HEK293 (cell line): ENCODE measurements around the gene NPPB.
A peak's percentile ranks its signal among the peaks of the same experiment; 100 is the strongest.

Source experiments
- CTCF ChIA-PET: fragments of 350-600 bp; formaldehyde crosslinking; extraction: SDS; loops from one replicate; lab custom pipeline; 2021; ENCODE audit warnings: antibody characterized with exemption; lab: Yijun Ruan, JAX
- POLR2A ChIA-PET: fragments of 300-600 bp; formaldehyde crosslinking; extraction: SDS; loops from one replicate; lab custom pipeline; 2020; ENCODE audit warnings: antibody characterized with exemption, inconsistent platforms; lab: Yijun Ruan, JAX
- H3K27ac ChIP-seq: fragments of 200-500 bp; sonication (Bioruptor generic); 2 replicates; pipeline ENCODE4 v1.5.1; 2014; ENCODE audit warnings: low read depth, low read length, control low read depth, inconsistent platforms; ENCODE audit errors: extremely low read depth
- H3K36me3 ChIP-seq, 2 experiments: fragments of 200-500 bp in 1 of 2; sonication (Bioruptor generic) in 1 of 2; 1 replicate in 1 of 2; 2 replicates in 1 of 2; pipeline ENCODE4 v1.5.1; 2014 to 2017; ENCODE audit warnings: inconsistent platforms in 2 of 2, low read length in 2 of 2; ENCODE audit not compliant: control insufficient read depth in 2 of 2, insufficient read depth in 1 of 2
- H3K4me1 ChIP-seq: fragments of 200-500 bp; sonication (Bioruptor generic); 2 replicates; pipeline ENCODE4 v1.5.1; 2014; ENCODE audit warnings: mild to moderate bottlenecking, low read length, inconsistent platforms; ENCODE audit not compliant: control insufficient read depth, insufficient read depth
- H3K4me3 ChIP-seq: 2 replicates; pipeline ENCODE4 v1.5.1; 2011; ENCODE audit warnings: low read depth, mild to moderate bottlenecking, control low read depth, low read length, moderate library complexity
- H3K9me3 ChIP-seq: fragments of 200-500 bp; sonication (Bioruptor generic); 2 replicates; pipeline ENCODE4 v1.5.1; 2014; ENCODE audit warnings: low read depth, low read length, inconsistent platforms; ENCODE audit not compliant: control insufficient read depth, insufficient read depth
- GLIS1 ChIP-seq: fragments of 450-650 bp; formaldehyde crosslinking; IDR thresholded peaks from 2 replicates; pipeline ENCODE4 v1.5.1; 2016; ENCODE audit warnings: missing biosample characterization, missing genetic modification characterization
- HOXC10 ChIP-seq: sonication (generic); formaldehyde crosslinking; IDR thresholded peaks from 2 replicates; pipeline ENCODE4 v1.8.1; 2023; ENCODE audit warnings: mild to moderate bottlenecking, missing genetic modification reagents
- IKZF3 ChIP-seq: fragments of 450-650 bp; IDR thresholded peaks from 2 replicates; pipeline ENCODE4 v1.5.0; 2018; ENCODE audit warnings: missing biosample characterization, mild to moderate bottlenecking, missing genetic modification characterization, moderate library complexity
- ZNF121 ChIP-seq: fragments of 450-650 bp; formaldehyde crosslinking; IDR thresholded peaks from 2 replicates; pipeline ENCODE4 v1.5.1; 2016; ENCODE audit warnings: missing biosample characterization, missing genetic modification characterization
- ZNF169 ChIP-seq: fragments of 450-650 bp; formaldehyde crosslinking; IDR thresholded peaks from 2 replicates; pipeline ENCODE4 v1.5.1; 2016; ENCODE audit warnings: missing biosample characterization, missing genetic modification characterization
- ZNF324 ChIP-seq: fragments of 450-650 bp; formaldehyde crosslinking; IDR thresholded peaks from 2 replicates; pipeline ENCODE4 v1.5.1; 2016; ENCODE audit warnings: missing biosample characterization, missing genetic modification characterization
- ZNF843 ChIP-seq: fragments of 450-650 bp; formaldehyde crosslinking; IDR thresholded peaks from 2 replicates; pipeline ENCODE4 v1.5.1; 2016; ENCODE audit warnings: missing biosample characterization, missing genetic modification characterization
- ZSCAN23 ChIP-seq: fragments of 450-650 bp; formaldehyde crosslinking; IDR thresholded peaks from 2 replicates; pipeline ENCODE4 v1.5.1; 2016; ENCODE audit warnings: missing biosample characterization, missing genetic modification characterization
- TF ChIP-seq, protein P1 (sequence below): fragments of 450-650 bp; formaldehyde crosslinking; IDR thresholded peaks from 2 replicates; pipeline ENCODE4 v1.5.1; 2017; ENCODE audit warnings: missing biosample characterization, missing genetic modification characterization
- TF ChIP-seq, protein P2 (sequence below): fragments of 450-650 bp; formaldehyde crosslinking; IDR thresholded peaks from 2 replicates; pipeline ENCODE4 v1.5.1; 2016; ENCODE audit warnings: missing biosample characterization, missing genetic modification characterization, borderline replicate concordance
- TF ChIP-seq, protein P3 (sequence below): fragments of 450-650 bp; formaldehyde crosslinking; IDR thresholded peaks from 2 replicates; pipeline ENCODE4 v1.5.1; 2016; ENCODE audit warnings: missing biosample characterization, missing genetic modification characterization

The NPPB gene

DNA sequence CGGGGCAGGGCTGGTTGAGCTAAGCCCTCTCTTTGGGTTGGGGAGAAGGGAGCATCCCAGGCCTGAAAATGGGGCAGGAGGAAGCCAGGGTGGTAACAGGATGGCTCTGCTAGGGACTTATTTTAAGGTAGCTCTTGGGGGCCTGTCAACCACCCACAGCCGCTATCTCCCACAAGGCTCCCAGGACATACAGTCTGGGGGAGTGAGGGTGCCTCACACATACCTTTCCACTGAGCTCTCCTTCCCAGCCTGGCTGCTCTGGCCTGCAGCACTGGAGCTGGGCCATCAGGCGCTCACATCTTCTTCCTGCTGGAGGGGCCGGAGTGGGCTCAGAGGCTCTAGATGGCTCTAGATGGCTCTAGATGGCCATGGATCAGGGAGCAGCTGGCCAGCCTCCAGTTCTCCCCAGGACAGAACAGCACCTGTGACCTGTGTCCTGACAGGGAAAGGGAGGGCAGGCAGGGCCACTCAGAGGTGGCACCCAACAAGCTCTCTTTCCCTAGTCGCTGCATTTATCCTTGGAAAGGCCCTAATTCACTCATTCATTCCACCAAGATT, 11.0 kb upstream of the NPPB start:
- TF ChIP-seq, protein P1, sequence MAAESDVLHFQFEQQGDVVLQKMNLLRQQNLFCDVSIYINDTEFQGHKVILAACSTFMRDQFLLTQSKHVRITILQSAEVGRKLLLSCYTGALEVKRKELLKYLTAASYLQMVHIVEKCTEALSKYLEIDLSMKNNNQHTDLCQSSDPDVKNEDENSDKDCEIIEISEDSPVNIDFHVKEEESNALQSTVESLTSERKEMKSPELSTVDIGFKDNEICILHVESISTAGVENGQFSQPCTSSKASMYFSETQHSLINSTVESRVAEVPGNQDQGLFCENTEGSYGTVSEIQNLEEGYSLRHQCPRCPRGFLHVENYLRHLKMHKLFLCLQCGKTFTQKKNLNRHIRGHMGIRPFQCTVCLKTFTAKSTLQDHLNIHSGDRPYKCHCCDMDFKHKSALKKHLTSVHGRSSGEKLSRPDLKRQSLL (tag by site-specific recombination), result peak; percentile 67; the same call in 1 of the 2 replicates
- no peak for TF ChIP-seq ZNF324 (tag by site-specific recombination)
- no peak for TF ChIP-seq ZSCAN23 (tag by site-specific recombination)
- peak; percentile 79 for TF ChIP-seq GLIS1 (tag by site-specific recombination)
- TF ChIP-seq HOXC10 (CRISPR knock-in tag), result no peak
- TF ChIP-seq, protein P2, sequence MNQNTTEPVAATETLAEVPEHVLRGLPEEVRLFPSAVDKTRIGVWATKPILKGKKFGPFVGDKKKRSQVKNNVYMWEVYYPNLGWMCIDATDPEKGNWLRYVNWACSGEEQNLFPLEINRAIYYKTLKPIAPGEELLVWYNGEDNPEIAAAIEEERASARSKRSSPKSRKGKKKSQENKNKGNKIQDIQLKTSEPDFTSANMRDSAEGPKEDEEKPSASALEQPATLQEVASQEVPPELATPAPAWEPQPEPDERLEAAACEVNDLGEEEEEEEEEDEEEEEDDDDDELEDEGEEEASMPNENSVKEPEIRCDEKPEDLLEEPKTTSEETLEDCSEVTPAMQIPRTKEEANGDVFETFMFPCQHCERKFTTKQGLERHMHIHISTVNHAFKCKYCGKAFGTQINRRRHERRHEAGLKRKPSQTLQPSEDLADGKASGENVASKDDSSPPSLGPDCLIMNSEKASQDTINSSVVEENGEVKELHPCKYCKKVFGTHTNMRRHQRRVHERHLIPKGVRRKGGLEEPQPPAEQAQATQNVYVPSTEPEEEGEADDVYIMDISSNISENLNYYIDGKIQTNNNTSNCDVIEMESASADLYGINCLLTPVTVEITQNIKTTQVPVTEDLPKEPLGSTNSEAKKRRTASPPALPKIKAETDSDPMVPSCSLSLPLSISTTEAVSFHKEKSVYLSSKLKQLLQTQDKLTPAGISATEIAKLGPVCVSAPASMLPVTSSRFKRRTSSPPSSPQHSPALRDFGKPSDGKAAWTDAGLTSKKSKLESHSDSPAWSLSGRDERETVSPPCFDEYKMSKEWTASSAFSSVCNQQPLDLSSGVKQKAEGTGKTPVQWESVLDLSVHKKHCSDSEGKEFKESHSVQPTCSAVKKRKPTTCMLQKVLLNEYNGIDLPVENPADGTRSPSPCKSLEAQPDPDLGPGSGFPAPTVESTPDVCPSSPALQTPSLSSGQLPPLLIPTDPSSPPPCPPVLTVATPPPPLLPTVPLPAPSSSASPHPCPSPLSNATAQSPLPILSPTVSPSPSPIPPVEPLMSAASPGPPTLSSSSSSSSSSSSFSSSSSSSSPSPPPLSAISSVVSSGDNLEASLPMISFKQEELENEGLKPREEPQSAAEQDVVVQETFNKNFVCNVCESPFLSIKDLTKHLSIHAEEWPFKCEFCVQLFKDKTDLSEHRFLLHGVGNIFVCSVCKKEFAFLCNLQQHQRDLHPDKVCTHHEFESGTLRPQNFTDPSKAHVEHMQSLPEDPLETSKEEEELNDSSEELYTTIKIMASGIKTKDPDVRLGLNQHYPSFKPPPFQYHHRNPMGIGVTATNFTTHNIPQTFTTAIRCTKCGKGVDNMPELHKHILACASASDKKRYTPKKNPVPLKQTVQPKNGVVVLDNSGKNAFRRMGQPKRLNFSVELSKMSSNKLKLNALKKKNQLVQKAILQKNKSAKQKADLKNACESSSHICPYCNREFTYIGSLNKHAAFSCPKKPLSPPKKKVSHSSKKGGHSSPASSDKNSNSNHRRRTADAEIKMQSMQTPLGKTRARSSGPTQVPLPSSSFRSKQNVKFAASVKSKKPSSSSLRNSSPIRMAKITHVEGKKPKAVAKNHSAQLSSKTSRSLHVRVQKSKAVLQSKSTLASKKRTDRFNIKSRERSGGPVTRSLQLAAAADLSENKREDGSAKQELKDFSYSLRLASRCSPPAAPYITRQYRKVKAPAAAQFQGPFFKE (tag by site-specific recombination), result no peak
- ChIA-PET CTCF (interaction anchor here (0.6 to 1.4 kb wide), 7 partner anchors 13 to 145 kb away, joined by 3 to 5 read pairs (median 4); no protein-coding TSS in a partner anchor), POLR2A (no interaction called here)
- Histone ChIP-seq H3K4me3 (no peak overlapping the region), H3K9me3 (no peaks in the 10 kb centered on the region), H3K4me1 (no peaks in the 10 kb centered on the region), H3K27ac (no peak overlapping the region), H3K36me3 (no peaks in the 10 kb centered on the region)

DNA sequence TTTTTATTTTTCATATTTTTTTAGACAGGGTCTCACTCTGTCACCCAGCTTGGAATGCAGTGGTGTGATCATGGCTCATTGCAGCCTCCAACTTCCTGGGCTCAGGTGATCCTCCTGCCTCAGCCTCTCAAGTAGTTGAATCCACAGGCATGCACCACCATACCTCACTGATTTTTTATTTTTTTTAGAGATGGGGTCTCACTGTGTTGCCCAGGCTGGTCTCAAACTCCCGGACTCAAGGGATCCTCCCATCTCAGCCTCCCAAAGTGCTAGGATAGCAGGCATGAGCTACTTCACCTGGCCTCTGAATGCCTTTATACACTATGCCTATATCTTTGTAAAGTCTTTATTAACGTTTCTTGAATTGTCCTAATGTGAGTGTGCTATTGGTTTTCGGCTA, 10.4 kb upstream of the NPPB start:
- H3K36me3 ChIP-seq, result no peaks in the 10 kb centered on the region
- POLR2A ChIA-PET, result interaction anchor here (0.6 kb wide), 1 partner anchor 213 kb away, joined by 5 read pairs; no protein-coding TSS in a partner anchor
- H3K9me3 ChIP-seq, result no peaks in the 10 kb centered on the region
- CTCF ChIA-PET, result interaction anchor here (0.5 to 1.4 kb wide), 5 partner anchors 12 to 309 kb away, joined by 3 to 5 read pairs (median 4); no protein-coding TSS in a partner anchor
- no peaks in the 10 kb centered on the region for H3K4me1 ChIP-seq
- TF ChIP-seq, protein P1 (tag by site-specific recombination), result no peak
- peak; percentile 61; the same call in 1 of the 2 replicates for TF ChIP-seq ZNF121 (tag by site-specific recombination)
- H3K27ac ChIP-seq, result no peak overlapping the region
- H3K4me3 ChIP-seq, result no peak overlapping the region

DNA sequence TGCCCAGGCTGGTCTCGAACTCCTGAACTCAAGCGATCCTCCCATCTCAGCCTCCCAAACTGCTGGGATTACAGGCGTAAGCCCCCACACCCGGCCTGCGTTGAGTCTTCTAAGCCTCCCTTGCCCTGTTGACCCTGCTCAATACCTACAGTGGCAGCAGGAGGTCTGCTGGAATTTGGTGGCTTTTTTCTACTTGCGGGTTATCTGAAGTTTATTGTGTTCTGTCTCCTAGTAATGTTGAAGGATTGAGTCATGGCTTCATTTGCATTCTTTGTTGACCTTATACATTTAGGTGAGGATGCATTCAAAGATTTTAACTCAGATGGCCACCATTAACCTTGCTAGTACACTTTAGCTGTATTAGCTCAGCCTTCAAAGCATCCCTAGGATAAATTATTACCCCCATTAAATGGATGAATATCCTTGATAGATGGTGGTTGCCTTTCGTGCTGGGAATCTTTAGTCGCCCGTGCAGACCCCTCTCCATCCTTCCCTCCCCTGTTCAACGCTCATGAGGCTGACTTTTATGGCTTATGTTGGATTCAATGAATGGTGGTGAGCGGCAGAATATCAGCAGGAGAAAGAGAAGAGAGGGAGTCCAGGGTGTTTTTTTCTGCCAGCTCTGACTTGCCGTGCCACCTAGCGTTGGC, 9.7 kb upstream of the NPPB start:
- CTCF ChIA-PET, result interaction anchor here (0.5 to 0.6 kb wide), 2 partner anchors 142 to 310 kb away, joined by 3 to 4 read pairs; no protein-coding TSS in a partner anchor
- no peak for TF ChIP-seq ZNF843 (tag by site-specific recombination)
- TF ChIP-seq, protein P3, sequence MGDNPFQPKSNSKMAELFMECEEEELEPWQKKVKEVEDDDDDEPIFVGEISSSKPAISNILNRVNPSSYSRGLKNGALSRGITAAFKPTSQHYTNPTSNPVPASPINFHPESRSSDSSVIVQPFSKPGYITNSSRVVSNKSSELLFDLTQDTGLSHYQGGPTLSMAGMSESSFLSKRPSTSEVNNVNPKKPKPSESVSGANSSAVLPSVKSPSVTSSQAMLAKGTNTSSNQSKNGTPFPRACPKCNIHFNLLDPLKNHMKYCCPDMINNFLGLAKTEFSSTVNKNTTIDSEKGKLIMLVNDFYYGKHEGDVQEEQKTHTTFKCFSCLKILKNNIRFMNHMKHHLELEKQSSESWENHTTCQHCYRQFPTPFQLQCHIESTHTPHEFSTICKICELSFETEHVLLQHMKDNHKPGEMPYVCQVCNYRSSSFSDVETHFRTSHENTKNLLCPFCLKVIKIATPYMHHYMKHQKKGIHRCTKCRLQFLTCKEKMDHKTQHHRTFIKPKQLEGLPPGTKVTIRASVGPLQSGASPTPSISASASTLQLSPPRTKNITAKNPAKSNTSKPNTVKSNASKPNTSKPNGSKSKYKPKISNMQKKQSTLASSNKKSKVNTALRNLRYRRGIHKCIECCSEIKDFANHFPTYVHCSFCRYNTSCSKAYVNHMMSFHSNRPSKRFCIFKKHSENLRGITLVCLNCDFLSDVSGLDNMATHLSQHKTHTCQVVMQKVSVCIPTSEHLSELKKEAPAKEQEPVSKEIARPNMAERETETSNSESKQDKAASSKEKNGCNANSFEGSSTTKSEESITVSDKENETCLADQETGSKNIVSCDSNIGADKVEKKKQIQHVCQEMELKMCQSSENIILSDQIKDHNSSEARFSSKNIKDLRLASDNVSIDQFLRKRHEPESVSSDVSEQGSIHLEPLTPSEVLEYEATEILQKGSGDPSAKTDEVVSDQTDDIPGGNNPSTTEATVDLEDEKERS (tag by site-specific recombination), result no peak
- no peak for TF ChIP-seq ZNF169 (tag by site-specific recombination)
- TF ChIP-seq GLIS1 (tag by site-specific recombination), result peak; percentile 58
- TF ChIP-seq IKZF3 (tag by site-specific recombination), result no peak
- no peak for TF ChIP-seq ZNF121 (tag by site-specific recombination)
- Histone ChIP-seq H3K27ac (no peak overlapping the region), H3K4me1 (no peaks in the 10 kb centered on the region), H3K4me3 (no peak overlapping the region), H3K36me3 (no peaks in the 10 kb centered on the region), H3K9me3 (no peaks in the 10 kb centered on the region)
- POLR2A ChIA-PET, result interaction anchor here (0.6 kb wide), 1 partner anchor 212 kb away, joined by 5 read pairs; no protein-coding TSS in a partner anchor
